ENCODE results near the gene RMP24.

DNA sequence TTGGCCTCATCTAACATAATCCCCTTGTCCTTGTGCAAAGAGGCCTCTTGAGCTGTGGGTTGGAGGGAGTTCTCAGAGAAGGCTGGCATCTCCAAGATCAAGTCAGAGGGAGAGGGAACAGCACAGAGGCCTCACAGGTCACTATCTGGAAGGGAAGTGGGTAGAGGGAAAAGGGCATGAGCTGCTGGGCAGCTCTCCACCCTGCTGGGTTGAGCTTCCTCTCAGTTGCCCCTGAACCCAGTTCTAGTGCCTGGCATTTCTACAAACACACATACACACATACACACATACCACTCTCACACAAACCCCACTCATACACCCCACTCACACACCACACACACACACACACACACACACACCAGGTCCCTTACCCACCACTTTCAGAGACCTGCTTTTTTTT, 30.3 kb upstream of the RMP24 start:
- TF ChIP-seq, protein P1, sequence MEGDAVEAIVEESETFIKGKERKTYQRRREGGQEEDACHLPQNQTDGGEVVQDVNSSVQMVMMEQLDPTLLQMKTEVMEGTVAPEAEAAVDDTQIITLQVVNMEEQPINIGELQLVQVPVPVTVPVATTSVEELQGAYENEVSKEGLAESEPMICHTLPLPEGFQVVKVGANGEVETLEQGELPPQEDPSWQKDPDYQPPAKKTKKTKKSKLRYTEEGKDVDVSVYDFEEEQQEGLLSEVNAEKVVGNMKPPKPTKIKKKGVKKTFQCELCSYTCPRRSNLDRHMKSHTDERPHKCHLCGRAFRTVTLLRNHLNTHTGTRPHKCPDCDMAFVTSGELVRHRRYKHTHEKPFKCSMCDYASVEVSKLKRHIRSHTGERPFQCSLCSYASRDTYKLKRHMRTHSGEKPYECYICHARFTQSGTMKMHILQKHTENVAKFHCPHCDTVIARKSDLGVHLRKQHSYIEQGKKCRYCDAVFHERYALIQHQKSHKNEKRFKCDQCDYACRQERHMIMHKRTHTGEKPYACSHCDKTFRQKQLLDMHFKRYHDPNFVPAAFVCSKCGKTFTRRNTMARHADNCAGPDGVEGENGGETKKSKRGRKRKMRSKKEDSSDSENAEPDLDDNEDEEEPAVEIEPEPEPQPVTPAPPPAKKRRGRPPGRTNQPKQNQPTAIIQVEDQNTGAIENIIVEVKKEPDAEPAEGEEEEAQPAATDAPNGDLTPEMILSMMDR (IDR thresholded peaks at IDR 0.05; ENCODE audit: borderline replicate concordance, extremely low read depth, low read length, poor library complexity, severe bottlenecking) = no peak
- TF ChIP-seq EZH2 (IDR thresholded peaks at IDR 0.05; ENCODE audit: borderline replicate concordance, low read depth, low read length, severe bottlenecking) = no peak
